GM12878 (cell line): ENCODE results near the gene HUWE1. TPM values are rescaled to one million over a fixed set of nuclear protein-coding genes. Genes with fewer than 3 reads are reported as not detected.
A peak's percentile ranks its signal among the peaks of the same experiment; 100 is the strongest.

Experiments used
- ATAC-seq: fragments of 200-7000 bp; cut with Tn5 transposase; 3 replicates; pipeline ENCODE4 v1.9.1; 2020; ENCODE audit warnings: mild to moderate bottlenecking, moderate library complexity
- BruUV-seq: library from RNA; stranded (reverse); fragments of 400-500 nt; replicated peaks from 2 replicates; lab custom pipeline; 2021; lab: Mats Ljungman, UMichigan
- CTCF ChIA-PET: fragments of 300-600 bp; sonication (Branson Sonifier 250); formaldehyde crosslinking; extraction: SDS; loops from one replicate; lab custom pipeline; 2021; ENCODE audit warnings: inconsistent platforms; lab: Yijun Ruan, JAX
- POLR2A ChIA-PET: fragments of 350-600 bp; formaldehyde crosslinking; extraction: SDS; loops from one replicate; lab custom pipeline; 2021; ENCODE audit warnings: inconsistent platforms; lab: Charles Lee
- RAD21 ChIA-PET: fragments of 300-600 bp; sonication (Branson Sonifier 250); formaldehyde crosslinking; loops from one replicate; lab custom pipeline; 2023; ENCODE audit warnings: antibody characterized with exemption; ENCODE audit not compliant: unreplicated experiment; lab: Charles Lee
- SMC1A ChIA-PET: fragments of 300-600 bp; sonication (Branson Sonifier 250); formaldehyde crosslinking; loops from one replicate; lab custom pipeline; 2023; ENCODE audit not compliant: unreplicated experiment, uncharacterized antibody; lab: Charles Lee
- DNase-seq: peaks from one replicate; pipeline ENCODE4 v3.0.0-alpha.2; 2011; ENCODE audit warnings: low read depth, low spot score
- FAIRE-seq: peaks from 3 replicates; lab custom pipeline; 2011; peaks lifted over from hg19 to GRCh38; lab: Jason Lieb, UNC
- H2AFZ ChIP-seq: 2 replicates; pipeline ENCODE4 v1.6.0; 2011; ENCODE audit warnings: low read depth, low read length, control low read depth; ENCODE audit not compliant: control insufficient read depth
- H3K27ac ChIP-seq: 2 replicates; pipeline ENCODE4 v1.5.1; 2011; ENCODE audit warnings: control low read depth; ENCODE audit not compliant: control insufficient read depth, insufficient read depth
- H3K27me3 ChIP-seq, 2 experiments: replicated peaks in 1 of 2; 2 replicates each; pipeline versions ENCODE4 v1.6.0 to v1.6.1; 2011; ENCODE audit warnings: low read length in 1 of 2; ENCODE audit not compliant: control insufficient read depth in 2 of 2, insufficient read depth in 2 of 2
- H3K36me3 ChIP-seq, 2 experiments: 2 replicates each; pipeline ENCODE4 v1.5.1; 2011; ENCODE audit warnings: low read length in 1 of 2; ENCODE audit not compliant: control insufficient read depth in 2 of 2, insufficient read depth in 2 of 2
- H3K4me1 ChIP-seq: 2 replicates; pipeline ENCODE4 v1.6.1; 2011; ENCODE audit warnings: mild to moderate bottlenecking, low read length, moderate library complexity, mixed read lengths; ENCODE audit not compliant: control insufficient read depth, insufficient read depth
- H3K4me2 ChIP-seq: 2 replicates; pipeline ENCODE4 v1.6.0; 2011; ENCODE audit warnings: control low read depth; ENCODE audit not compliant: control insufficient read depth, insufficient read depth
- H3K4me3 ChIP-seq: fragments of 200-600 bp; sonication (generic); 2 replicates; pipeline ENCODE4 v1.5.1; 2016
- H3K79me2 ChIP-seq: 2 replicates; pipeline ENCODE4 v1.6.0; 2011; ENCODE audit warnings: low read length; ENCODE audit not compliant: control insufficient read depth, insufficient read depth
- H3K9ac ChIP-seq: 2 replicates; pipeline ENCODE4 v1.8.0; 2011; ENCODE audit warnings: low read length, control low read depth, mixed read lengths; ENCODE audit not compliant: control insufficient read depth, insufficient read depth
- H3K9me3 ChIP-seq: replicated peaks from 3 replicates; pipeline ENCODE4 v1.5.1; 2011; ENCODE audit warnings: mild to moderate bottlenecking, low read length; ENCODE audit not compliant: control insufficient read depth, insufficient read depth
- H4K20me1 ChIP-seq: 2 replicates; pipeline ENCODE4 v1.6.0; 2011; ENCODE audit not compliant: control insufficient read depth, insufficient read depth
- BCL11A ChIP-seq: IDR thresholded peaks from 2 replicates; pipeline ENCODE4 v1.6.1; 2011; ENCODE audit warnings: low read depth, low read length
- KAT2A ChIP-seq: conservative IDR thresholded peaks from 2 replicates; pipeline ENCODE4 v1.6.1; 2011; ENCODE audit warnings: low read depth, low read length; ENCODE audit not compliant: control insufficient read depth
- MEF2B ChIP-seq: fragments of 450-650 bp; IDR thresholded peaks from 2 replicates; pipeline ENCODE4 v1.6.1; 2018; ENCODE audit warnings: mild to moderate bottlenecking, moderate library complexity; ENCODE audit not compliant: partially characterized antibody, poor library complexity, severe bottlenecking
- MTA3 ChIP-seq: IDR thresholded peaks from 2 replicates; pipeline ENCODE4 v1.6.1; 2012; ENCODE audit warnings: low read length, inconsistent platforms, borderline replicate concordance
- TCF12 ChIP-seq: IDR thresholded peaks from 2 replicates; pipeline ENCODE4 v1.6.1; 2011; ENCODE audit warnings: low read depth, mild to moderate bottlenecking, low read length
- YBX1 ChIP-seq: fragments of 450-650 bp; IDR thresholded peaks from 2 replicates; pipeline ENCODE4 v1.6.1; 2016; ENCODE audit warnings: antibody characterized with exemption
- WGBS: methylation state at CpG from one replicate; pipeline ENCODE4 v1.1.6; 2016; ENCODE audit warnings: low lambda C conversion rate; ENCODE audit not compliant: insufficient replicate concordance, insufficient coverage; ENCODE audit errors: missing lambda C conversion rate; 5-methylcytosine and 5-hydroxymethylcytosine counted together
- in situ Hi-C: fragments of 300-500 bp; cut with MboI; formaldehyde crosslinking; loops from 9 replicates; pipeline ENCODE4 v1.14.3; 2018; ENCODE audit warnings: mixed read lengths
- intact Hi-C: fragments of 100-400 bp; cut with micrococcal nuclease; formaldehyde crosslinking; loops from one replicate; pipeline ENCODE4 v1.14.2; 2022; ENCODE audit not compliant: unreplicated experiment
- polyA plus RNA-seq, 11 experiments: library from polyadenylated mRNA; depleted of rRNA in 4 of 11; unstranded in 6 of 11; stranded (reverse) in 5 of 11; fragments of >200 nt; fragmentation: Nextera tagmentation in 4 of 11; fragmentation: Illumina TruSeq in 1 of 11; extraction: Ambion mirVana in 4 of 11; extraction: Trizol in 1 of 11; gene quantifications; 1 replicate in 1 of 11; 2 replicates in 10 of 11; pipeline versions ENCODE4 v1.2.1 to v1.2.3, GENCODE V29; 2011 to 2016; ENCODE audit warnings: inconsistent platforms in 2 of 11, missing spikeins in 2 of 11, low read depth in 1 of 11
- total RNA-seq, 4 experiments: library from RNA; depleted of rRNA in 3 of 4; stranded (reverse); fragments of >200 nt in 3 of 4; fragmentation: Illumina TruSeq in 1 of 4; extraction: Trizol in 1 of 4; gene quantifications; 2 replicates each; pipeline versions ENCODE4 v1.2.1 to v1.2.3, GENCODE V29; 2013 to 2021
- TF ChIP-seq, protein P1 (sequence below): fragments of 450-650 bp; IDR thresholded peaks from 2 replicates; pipeline ENCODE4 v1.6.1; 2016; ENCODE audit warnings: mild to moderate bottlenecking, moderate library complexity, borderline replicate concordance

The HUWE1 gene
- total and polyA plus RNA-seq, 10 of the 15 experiments (the other 5 are each of a cell fraction or from before 2014, with no cell fraction given): 35.9 to 280 (median 100) TPM

DNA sequence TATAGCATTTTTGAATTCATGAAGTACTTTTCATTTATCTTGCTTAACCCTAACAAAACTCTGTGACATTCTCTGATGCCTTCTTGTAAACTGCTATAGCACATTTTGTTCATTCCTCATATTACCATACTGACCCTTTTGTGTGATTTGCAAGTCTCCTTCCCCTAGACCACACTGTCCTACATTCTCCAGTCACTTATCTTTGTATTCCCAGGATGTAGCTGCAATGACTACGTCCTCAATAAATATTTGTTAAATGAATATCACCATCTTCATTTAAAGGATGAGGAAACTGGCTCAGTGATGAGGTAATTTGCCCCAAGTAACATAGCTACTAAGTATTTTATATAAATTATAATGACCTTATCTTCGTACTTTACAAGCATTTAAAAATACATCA lies 11.9 kb downstream of the HUWE1 start:
- DNase-seq: no peak
- Histone ChIP-seq H3K4me3 (no peak overlapping the region), H3K36me3 (peaks cover 0 to 7% of the 10 kb centered on the region in 2 experiments; a peak in 1 of 4 replicates), H3K27ac (no peak overlapping the region), H3K4me1 (no peaks in the 10 kb centered on the region), H2AFZ (no peak overlapping the region), H3K9me3 (no peaks in the 10 kb centered on the region), H3K4me2 (no peak overlapping the region), H3K79me2 (peaks cover 44% of the 10 kb centered on the region), H3K9ac (no peak overlapping the region), H4K20me1 (no peaks in the 10 kb centered on the region), H3K27me3 (no peaks in the 10 kb centered on the region)
- ChIA-PET SMC1A (interaction anchor here (1.0 kb wide), 1 partner anchor 15 kb away, joined by 3 read pairs; no protein-coding TSS in a partner anchor), CTCF (interaction anchor here (1.3 to 1.4 kb wide), 2 partner anchors 23 to 156 kb away, joined by 4 to 5 read pairs; no protein-coding TSS in a partner anchor), RAD21 (interaction anchor here (1.6 kb wide), 1 partner anchor 9 kb away, joined by 7 read pairs; no protein-coding TSS in a partner anchor), POLR2A (no interaction called here)
- peak; percentile 31 for FAIRE-seq
- WGBS: 13% methylated on average over 2 of the region's 2 CpGs
- intact Hi-C loops: no loop called here
- BruUV-seq: no TSS peak
- ATAC-seq: no peak
- TF ChIP-seq BCL11A (no peak), KAT2A (no peak)
- in situ Hi-C loops: no loop called here

DNA sequence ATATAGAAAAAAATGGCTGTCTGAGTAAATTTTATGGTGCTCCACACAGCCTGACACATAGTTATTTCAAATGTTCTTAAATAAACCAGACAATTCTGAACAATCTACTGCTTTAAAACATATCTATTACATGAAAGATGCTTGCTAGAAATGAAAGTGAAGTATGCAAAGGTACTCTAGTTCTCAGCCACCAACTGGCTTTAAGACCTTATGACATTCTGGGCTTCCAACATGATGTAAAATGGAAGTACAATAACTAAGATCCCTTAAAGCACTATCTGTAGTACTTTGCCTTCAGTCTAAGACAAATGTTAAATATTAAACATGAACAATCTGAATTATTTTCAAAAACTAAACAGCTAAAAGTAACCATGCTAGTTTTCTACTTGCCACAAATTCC lies 17.3 kb downstream of the HUWE1 start:
- no peak for TF ChIP-seq TCF12
- no peak for TF ChIP-seq MTA3
- no peak for TF ChIP-seq MEF2B
- TF ChIP-seq, protein P1, sequence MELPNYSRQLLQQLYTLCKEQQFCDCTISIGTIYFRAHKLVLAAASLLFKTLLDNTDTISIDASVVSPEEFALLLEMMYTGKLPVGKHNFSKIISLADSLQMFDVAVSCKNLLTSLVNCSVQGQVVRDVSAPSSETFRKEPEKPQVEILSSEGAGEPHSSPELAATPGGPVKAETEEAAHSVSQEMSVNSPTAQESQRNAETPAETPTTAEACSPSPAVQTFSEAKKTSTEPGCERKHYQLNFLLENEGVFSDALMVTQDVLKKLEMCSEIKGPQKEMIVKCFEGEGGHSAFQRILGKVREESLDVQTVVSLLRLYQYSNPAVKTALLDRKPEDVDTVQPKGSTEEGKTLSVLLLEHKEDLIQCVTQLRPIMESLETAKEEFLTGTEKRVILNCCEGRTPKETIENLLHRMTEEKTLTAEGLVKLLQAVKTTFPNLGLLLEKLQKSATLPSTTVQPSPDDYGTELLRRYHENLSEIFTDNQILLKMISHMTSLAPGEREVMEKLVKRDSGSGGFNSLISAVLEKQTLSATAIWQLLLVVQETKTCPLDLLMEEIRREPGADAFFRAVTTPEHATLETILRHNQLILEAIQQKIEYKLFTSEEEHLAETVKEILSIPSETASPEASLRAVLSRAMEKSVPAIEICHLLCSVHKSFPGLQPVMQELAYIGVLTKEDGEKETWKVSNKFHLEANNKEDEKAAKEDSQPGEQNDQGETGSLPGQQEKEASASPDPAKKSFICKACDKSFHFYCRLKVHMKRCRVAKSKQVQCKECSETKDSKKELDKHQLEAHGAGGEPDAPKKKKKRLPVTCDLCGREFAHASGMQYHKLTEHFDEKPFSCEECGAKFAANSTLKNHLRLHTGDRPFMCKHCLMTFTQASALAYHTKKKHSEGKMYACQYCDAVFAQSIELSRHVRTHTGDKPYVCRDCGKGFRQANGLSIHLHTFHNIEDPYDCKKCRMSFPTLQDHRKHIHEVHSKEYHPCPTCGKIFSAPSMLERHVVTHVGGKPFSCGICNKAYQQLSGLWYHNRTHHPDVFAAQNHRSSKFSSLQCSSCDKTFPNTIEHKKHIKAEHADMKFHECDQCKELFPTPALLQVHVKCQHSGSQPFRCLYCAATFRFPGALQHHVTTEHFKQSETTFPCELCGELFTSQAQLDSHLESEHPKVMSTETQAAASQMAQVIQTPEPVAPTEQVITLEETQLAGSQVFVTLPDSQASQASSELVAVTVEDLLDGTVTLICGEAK: no peak
- TF ChIP-seq YBX1: no peak
- Histone ChIP-seq H3K4me2 (0 out of 2 replicates have a peak overlapping the region, but pooled peaks have one; percentile 8), H3K27ac (no peak overlapping the region), H2AFZ (no peak overlapping the region), H3K9me3 (no peaks in the 10 kb centered on the region), H3K4me1 (no peaks in the 10 kb centered on the region), H3K27me3 (no peaks in the 10 kb centered on the region), H3K9ac (no peak overlapping the region), H3K4me3 (no peak overlapping the region), H4K20me1 (no peaks in the 10 kb centered on the region), H3K36me3 (peaks cover 0 to 3% of the 10 kb centered on the region in 2 experiments; a peak in 1 of 4 replicates), H3K79me2 (peaks cover 34% of the 10 kb centered on the region)
- ChIA-PET CTCF (interaction anchor here (0.6 to 1.6 kb wide), 4 partner anchors 10 to 211 kb away, joined by 3 to 7 read pairs (median 4); no protein-coding TSS in a partner anchor), RAD21 (interaction anchor here (0.7 to 1.7 kb wide), 6 partner anchors 9 to 161 kb away, joined by 3 to 4 read pairs (median 3); partner anchors contain the start of gene HUWE1), SMC1A (interaction anchor here (0.7 to 1.7 kb wide), 9 partner anchors 10 to 35 kb away, joined by 3 to 5 read pairs (median 3); no protein-coding TSS in a partner anchor), POLR2A (interaction anchor here (0.8 to 1.4 kb wide), 2 partner anchors 14 to 38 kb away, joined by 3 read pairs; no protein-coding TSS in a partner anchor)
- intact Hi-C loops: no loop called here
- BruUV-seq: no TSS peak
- ATAC-seq (peak; percentile 75), FAIRE-seq (peak; percentile 52), DNase-seq (no peak)
- in situ Hi-C loops: no loop called here
